Endodermal cell (in vitro differentiated cells): ENCODE results near the gene MBIP. TPM values are rescaled to one million over a fixed set of nuclear protein-coding genes. Genes with fewer than 3 reads are reported as not detected.

Experiments used
- DNase-seq: peaks from one replicate; pipeline ENCODE4 v3.0.0-alpha.2; 2017
- H3K27ac ChIP-seq: 2 replicates; pipeline ENCODE4 v1.5.1; 2013; ENCODE audit warnings: mild to moderate bottlenecking, low read depth, low read length, moderate library complexity
- H3K27me3 ChIP-seq: 2 replicates; pipeline ENCODE4 v1.6.1; 2013; ENCODE audit warnings: mild to moderate bottlenecking, low read length, moderate library complexity; ENCODE audit not compliant: insufficient read depth, control insufficient read depth, poor library complexity, severe bottlenecking
- H3K36me3 ChIP-seq: 2 replicates; pipeline ENCODE4 v1.7.0; 2013; ENCODE audit warnings: mild to moderate bottlenecking, low read length, moderate library complexity; ENCODE audit not compliant: control insufficient read depth, insufficient read depth
- H3K4me1 ChIP-seq: one replicate; pipeline ENCODE4 v1.7.0; 2013; ENCODE audit warnings: low read length; ENCODE audit not compliant: control insufficient read depth, insufficient read depth
- H3K4me3 ChIP-seq: 2 replicates; pipeline ENCODE4 v1.5.1; 2013; ENCODE audit warnings: mild to moderate bottlenecking, low read length, moderate library complexity
- H3K9ac ChIP-seq: 2 replicates; pipeline ENCODE4 v1.6.1; 2013; ENCODE audit warnings: mild to moderate bottlenecking, low read length, moderate library complexity; ENCODE audit not compliant: poor library complexity, severe bottlenecking; ENCODE audit errors: extremely low read depth
- H3K9me3 ChIP-seq: 2 replicates; pipeline ENCODE4 v1.6.1; 2013; ENCODE audit warnings: mild to moderate bottlenecking, low read length, moderate library complexity; ENCODE audit not compliant: control insufficient read depth
- H3K27ac Mint-ChIP-seq: 2 replicates; pipeline ENCODE4 v1.8.0; 2020; ENCODE audit warnings: mixed read lengths
- H3K27me3 Mint-ChIP-seq: 2 replicates; pipeline ENCODE4 v1.8.0; 2021; ENCODE audit warnings: mild to moderate bottlenecking, mixed read lengths; ENCODE audit not compliant: insufficient read depth
- H3K36me3 Mint-ChIP-seq: 2 replicates; pipeline ENCODE4 v1.8.0; 2020; ENCODE audit warnings: low read depth, mixed read lengths
- H3K4me1 Mint-ChIP-seq: 2 replicates; pipeline ENCODE4 v1.8.0; 2020; ENCODE audit warnings: mixed read lengths
- H3K4me3 Mint-ChIP-seq: 2 replicates; pipeline ENCODE4 v1.8.0; 2020; ENCODE audit warnings: mild to moderate bottlenecking, moderate library complexity, mixed read lengths
- H3K9me3 Mint-ChIP-seq: 2 replicates; pipeline ENCODE4 v1.8.0; 2020; ENCODE audit warnings: mild to moderate bottlenecking, mixed read lengths
- WGBS, 2 experiments: methylation state at CpG; one replicate each; pipeline versions ENCODE4 v1.1.5 to v1.1.7; 2013; ENCODE audit warnings: missing lambda C conversion rate in 2 of 2, mixed read lengths in 1 of 2; ENCODE audit not compliant: insufficient coverage in 1 of 2, insufficient read length in 1 of 2; 5-methylcytosine and 5-hydroxymethylcytosine counted together
- total RNA-seq, 2 donors: library from RNA; stranded (reverse); fragmentation: NEBNext Ultra II Directional in 1 of 2; extraction: Animal tissue kit (Norgen Biotek cat#: 25700) in 1 of 2; gene quantifications; 2 replicates in 1 of 2; 3 replicates in 1 of 2; pipeline ENCODE4 v1.2.1, GENCODE V29; 2021
- TF ChIP-seq, protein P1 (sequence below): fragments of 200-600 bp; sonication (generic); conservative IDR thresholded peaks from 2 replicates; pipeline ENCODE4 v1.5.0; 2021; ENCODE audit warnings: antibody characterized with exemption, mild to moderate bottlenecking

The MBIP gene
- total RNA-seq, 2 donors from 2014 or later: 35.5 TPM

GRCh38 chr14:36365766-36366165 lies 45.3 kb upstream of the MBIP start:
- no peaks in the 10 kb centered on the region for H3K36me3 ChIP-seq
- Mint-ChIP-seq H3K27ac (no peak overlapping the region), H3K4me1 (peaks cover 9% of the 10 kb centered on the region), H3K9me3 (no peaks in the 10 kb centered on the region), H3K4me3 (no peak overlapping the region), H3K27me3 (peaks cover 5% of the 10 kb centered on the region), H3K36me3 (no peaks in the 10 kb centered on the region)
- no peaks in the 10 kb centered on the region for H3K27me3 ChIP-seq
- TF ChIP-seq, protein P1, sequence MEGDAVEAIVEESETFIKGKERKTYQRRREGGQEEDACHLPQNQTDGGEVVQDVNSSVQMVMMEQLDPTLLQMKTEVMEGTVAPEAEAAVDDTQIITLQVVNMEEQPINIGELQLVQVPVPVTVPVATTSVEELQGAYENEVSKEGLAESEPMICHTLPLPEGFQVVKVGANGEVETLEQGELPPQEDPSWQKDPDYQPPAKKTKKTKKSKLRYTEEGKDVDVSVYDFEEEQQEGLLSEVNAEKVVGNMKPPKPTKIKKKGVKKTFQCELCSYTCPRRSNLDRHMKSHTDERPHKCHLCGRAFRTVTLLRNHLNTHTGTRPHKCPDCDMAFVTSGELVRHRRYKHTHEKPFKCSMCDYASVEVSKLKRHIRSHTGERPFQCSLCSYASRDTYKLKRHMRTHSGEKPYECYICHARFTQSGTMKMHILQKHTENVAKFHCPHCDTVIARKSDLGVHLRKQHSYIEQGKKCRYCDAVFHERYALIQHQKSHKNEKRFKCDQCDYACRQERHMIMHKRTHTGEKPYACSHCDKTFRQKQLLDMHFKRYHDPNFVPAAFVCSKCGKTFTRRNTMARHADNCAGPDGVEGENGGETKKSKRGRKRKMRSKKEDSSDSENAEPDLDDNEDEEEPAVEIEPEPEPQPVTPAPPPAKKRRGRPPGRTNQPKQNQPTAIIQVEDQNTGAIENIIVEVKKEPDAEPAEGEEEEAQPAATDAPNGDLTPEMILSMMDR: no peak
- no peaks in the 10 kb centered on the region for H3K4me1 ChIP-seq
- H3K9me3 ChIP-seq: no peaks in the 10 kb centered on the region
- H3K4me3 ChIP-seq: no peak overlapping the region
- no peak for DNase-seq
- H3K9ac ChIP-seq: no peak overlapping the region
- H3K27ac ChIP-seq: no peak overlapping the region
- WGBS, 2 experiments: 86 to 90% methylated on average over 1 to 2 of the region's 2 CpGs

DNA sequence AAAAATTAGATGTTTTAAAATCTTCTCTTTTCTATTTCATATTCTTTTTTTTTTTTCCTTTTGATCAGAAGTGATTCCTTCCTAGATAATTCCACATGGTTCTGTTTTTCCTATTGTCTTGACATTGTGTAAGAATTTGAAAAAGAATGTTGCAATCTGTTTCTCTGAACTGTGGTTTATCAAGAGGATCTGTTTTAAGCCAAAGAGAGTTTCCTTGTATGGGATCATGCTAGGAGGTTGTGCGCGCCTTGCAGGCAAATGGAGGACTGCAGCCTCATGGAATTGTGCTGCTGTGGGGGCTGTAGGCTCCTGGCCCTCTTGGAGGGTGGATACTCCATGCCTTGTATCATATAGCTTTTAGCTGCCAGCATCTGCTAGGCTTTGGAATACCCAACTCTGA lies 43.3 kb upstream of the MBIP start:
- Mint-ChIP-seq H3K9me3 (no peaks in the 10 kb centered on the region), H3K4me1 (peaks cover 9% of the 10 kb centered on the region), H3K27ac (no peak overlapping the region), H3K27me3 (peaks cover 3% of the 10 kb centered on the region), H3K36me3 (no peaks in the 10 kb centered on the region), H3K4me3 (no peak overlapping the region)
- H3K27ac ChIP-seq: no peak overlapping the region
- H3K9ac ChIP-seq: no peak overlapping the region
- H3K27me3 ChIP-seq: no peaks in the 10 kb centered on the region
- TF ChIP-seq, protein P1: no peak
- H3K36me3 ChIP-seq: no peaks in the 10 kb centered on the region
- no peaks in the 10 kb centered on the region for H3K4me1 ChIP-seq
- no peak for DNase-seq
- no peak overlapping the region for H3K4me3 ChIP-seq
- H3K9me3 ChIP-seq: no peaks in the 10 kb centered on the region
- WGBS, 2 experiments: 100% methylated on average over 2 of the region's 2 CpGs; no CpG with 5 or more reads in 1 of the 2 experiments

- Histone ChIP-seq H3K4me1 (no peaks in the 10 kb centered on the region), H3K9ac (no peak overlapping the region), H3K4me3 (no peak overlapping the region), H3K9me3 (no peaks in the 10 kb centered on the region), H3K36me3 (no peaks in the 10 kb centered on the region), H3K27me3 (no peaks in the 10 kb centered on the region), H3K27ac (no peak overlapping the region)
- H3K4me3 Mint-ChIP-seq: no peak overlapping the region
- WGBS, 2 experiments: 77 to 83% methylated on average over 1 to 2 of the region's 3 CpGs
- DNase-seq: no peak
- H3K9me3 Mint-ChIP-seq: no peaks in the 10 kb centered on the region
- H3K27me3 Mint-ChIP-seq: peaks cover 3% of the 10 kb centered on the region
- H3K4me1 Mint-ChIP-seq: peaks cover 9% of the 10 kb centered on the region
- H3K27ac Mint-ChIP-seq: no peak overlapping the region
- H3K36me3 Mint-ChIP-seq: no peaks in the 10 kb centered on the region
- TF ChIP-seq, protein P1: no peak
These were observed 42.2 kb upstream of the MBIP start for GRCh38 chr14:36362648-36363047.
